GM12801 (cell line): Measurements from ENCODE around the gene WWOX.

Experiments used
- TF ChIP-seq, protein P1 (sequence below): IDR thresholded peaks from one replicate; pipeline ENCODE4 v1.5.1; 2011; ENCODE audit warnings: control low read depth; ENCODE audit not compliant: insufficient read length; ENCODE audit errors: extremely low read depth

The WWOX gene

DNA sequence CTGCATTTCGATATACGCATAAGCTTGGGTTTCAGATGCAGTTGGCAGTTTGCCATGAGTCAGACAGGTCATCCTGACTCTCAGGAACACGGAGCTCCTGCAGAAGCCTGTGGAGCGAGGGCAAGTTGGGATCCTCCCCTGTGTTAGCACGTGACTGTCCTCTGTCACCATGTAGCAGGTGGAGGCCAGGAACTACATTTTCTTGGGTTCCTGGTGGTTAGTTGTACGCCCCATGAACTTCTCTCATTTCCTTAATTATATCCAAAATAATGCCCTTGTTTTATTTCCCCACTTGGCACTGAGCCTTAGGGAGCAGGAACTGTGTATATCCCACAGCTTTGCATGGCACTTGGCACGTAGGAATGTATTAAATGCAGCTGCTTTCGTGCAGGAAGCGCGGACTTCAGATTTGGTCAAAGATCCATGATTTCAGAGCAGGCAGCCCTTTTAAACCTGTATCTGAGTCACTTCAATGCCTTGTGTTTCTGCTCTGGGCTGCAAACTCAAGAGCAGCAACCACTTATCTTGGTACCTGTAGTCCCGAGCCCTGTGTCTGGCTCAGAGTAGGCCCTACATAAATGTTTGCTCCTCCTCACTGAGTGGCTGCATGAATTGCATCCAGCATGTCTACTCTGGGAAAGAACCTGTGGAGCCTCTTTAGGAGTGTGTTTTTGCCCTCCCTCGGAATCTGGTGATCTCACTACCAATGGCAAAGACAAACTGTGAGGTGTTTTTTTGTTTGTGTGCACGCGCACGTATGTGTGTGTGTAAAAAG is 1072.7 kb downstream of the WWOX start:
- TF ChIP-seq, protein P1, sequence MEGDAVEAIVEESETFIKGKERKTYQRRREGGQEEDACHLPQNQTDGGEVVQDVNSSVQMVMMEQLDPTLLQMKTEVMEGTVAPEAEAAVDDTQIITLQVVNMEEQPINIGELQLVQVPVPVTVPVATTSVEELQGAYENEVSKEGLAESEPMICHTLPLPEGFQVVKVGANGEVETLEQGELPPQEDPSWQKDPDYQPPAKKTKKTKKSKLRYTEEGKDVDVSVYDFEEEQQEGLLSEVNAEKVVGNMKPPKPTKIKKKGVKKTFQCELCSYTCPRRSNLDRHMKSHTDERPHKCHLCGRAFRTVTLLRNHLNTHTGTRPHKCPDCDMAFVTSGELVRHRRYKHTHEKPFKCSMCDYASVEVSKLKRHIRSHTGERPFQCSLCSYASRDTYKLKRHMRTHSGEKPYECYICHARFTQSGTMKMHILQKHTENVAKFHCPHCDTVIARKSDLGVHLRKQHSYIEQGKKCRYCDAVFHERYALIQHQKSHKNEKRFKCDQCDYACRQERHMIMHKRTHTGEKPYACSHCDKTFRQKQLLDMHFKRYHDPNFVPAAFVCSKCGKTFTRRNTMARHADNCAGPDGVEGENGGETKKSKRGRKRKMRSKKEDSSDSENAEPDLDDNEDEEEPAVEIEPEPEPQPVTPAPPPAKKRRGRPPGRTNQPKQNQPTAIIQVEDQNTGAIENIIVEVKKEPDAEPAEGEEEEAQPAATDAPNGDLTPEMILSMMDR, result no peak

DNA sequence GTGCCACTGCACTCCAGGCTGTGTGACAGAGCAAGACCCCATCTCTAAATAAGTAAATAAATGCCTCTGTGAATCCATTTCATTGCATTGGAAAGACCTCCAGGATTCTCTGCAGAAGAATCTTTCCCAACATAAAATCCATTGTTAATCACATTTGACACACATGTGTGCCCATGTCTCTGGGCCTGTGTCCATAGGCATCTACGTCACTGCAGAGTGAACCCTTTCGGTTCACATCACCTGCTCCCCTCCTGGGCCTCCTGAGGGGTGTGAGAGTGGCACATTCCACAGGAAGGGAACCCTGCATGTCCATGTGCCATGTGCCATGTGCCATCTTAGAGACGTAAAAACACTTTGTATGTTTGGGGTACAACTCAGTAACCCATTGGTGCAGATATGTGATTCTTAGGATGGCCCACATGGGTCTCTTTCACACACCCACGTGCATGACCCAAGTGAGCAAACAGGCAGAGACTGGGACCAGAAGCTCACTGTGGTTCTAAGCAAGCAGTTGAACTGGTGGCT is 1073.6 kb downstream of the WWOX start:
- TF ChIP-seq, protein P1, result no peak

DNA sequence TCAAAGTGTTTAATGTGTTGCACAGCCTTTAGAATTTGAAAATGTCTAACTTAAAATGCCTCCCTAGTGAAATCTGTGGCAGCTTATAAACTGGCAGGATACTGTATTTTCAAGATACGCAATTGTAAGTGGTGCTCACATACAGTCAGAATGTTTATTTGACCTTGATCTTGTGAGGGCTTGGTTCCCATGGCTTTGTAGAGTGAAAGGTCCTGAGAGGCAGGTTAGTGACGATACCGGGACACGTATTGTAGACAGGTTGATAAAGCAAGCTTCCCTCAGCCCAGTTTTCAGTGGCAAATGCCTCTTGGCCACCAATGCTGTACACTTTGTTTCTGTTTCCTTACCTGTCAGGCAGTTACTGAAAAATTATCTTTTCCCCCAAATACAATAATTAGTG is 1074.5 kb downstream of the WWOX start:
- TF ChIP-seq, protein P1, result no peak

DNA sequence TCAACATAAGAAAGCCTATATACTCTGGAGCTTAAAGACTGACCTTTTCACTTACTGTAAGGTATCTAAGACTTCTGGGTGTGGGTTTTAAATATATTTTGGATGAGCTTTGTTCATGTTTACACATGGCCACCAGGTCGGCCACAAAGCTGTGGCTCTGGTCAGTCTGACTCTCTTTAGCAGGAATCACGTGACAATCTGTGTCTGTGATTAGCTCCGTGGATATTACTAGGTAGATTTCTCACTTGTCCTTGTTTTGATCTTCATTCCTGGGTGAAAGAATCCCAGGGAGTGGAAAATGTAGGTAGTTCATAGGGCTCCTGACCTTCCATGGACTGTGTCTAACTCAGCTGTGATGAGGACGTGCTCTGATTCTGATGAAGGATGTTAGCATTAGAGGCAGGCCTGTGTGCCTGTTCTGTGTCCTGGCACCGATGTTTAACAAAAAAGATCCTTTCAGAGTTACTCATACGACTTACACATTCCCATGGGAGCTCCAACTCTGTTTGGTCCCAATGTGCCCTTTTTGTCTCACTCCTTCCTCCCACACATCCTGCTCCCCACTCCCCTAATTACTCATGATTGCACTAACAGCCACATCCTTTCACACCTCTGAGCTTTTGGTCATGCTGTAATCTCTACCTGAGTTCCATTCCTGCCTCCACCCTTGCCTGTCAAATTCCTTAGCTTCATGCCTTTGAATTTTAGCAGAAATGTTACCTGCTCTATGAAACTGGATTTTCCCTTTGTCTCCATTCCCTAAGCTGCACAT is 1076.0 kb downstream of the WWOX start:
- TF ChIP-seq, protein P1, result no peak

DNA sequence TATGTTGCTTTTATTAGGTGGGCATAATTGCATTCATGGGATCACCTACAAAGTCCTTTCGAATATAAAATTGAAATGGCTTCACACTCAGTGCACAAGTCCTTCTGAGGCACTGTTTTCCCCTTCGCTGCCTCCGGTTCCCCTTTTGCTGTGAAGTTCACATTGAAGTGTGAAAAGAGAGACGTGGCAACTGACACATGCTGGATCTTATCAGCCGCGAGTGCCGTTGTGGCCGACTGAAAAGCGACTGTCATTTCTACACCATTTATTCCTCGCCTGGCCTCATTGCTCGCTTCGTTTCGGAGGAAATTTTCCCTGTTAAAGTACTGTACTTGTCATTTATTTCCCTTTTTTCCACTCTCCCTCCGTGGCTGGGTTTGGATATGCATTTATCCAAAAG is 1077.6 kb downstream of the WWOX start:
- TF ChIP-seq, protein P1, result no peak

DNA sequence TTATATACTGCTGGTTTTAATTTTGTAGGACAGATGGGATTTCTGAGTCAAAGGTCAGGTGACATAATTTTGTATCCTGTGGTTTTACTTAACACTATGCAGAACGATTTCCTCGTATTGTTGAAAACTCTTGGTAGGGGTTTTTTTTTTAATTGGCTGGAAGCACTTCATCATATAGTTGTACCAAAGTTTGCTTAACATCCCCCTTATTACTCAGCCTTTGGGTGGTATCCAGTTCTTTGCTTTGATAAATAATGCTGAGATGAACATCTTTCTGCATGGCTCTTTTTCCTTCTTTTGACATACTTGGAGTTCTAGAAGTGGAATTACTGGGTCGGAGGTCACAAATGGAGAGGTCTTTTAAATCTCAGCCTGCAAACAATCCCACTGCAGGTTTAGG is 1082.0 kb downstream of the WWOX start:
- TF ChIP-seq, protein P1, result no peak

DNA sequence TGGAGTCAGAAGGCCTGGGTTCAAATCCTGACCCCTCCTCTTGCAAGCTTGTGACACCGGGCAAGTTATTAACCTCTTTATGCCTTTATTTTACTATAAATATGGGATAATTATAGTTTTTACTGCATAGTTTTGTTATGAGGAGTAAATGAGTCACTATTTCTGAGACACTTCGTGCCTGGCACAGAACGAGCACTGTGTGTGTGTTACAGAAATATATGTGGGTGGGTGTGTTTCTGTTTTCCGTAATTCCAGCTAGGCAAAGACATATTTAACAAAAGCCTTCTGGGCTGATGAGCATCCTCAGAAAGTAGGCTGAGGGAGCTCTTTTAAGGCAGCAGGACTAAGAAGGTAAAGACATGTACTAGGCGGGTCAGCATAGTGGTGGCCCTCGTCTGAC is 1083.2 kb downstream of the WWOX start:
- TF ChIP-seq, protein P1, result no peak
